Subcutaneous adipose tissue (tissue), 4 donors: Measurements from ENCODE around the gene TNFRSF4. TPM values are rescaled to one million over a fixed set of nuclear protein-coding genes. Genes with fewer than 3 reads are reported as not detected.

ENCODE experiments used
- total RNA-seq, 4 donors: library from RNA; depleted of rRNA; stranded (reverse); fragments of >200 nt; gene quantifications; one replicate each; pipeline ENCODE4 v1.1.0, GENCODE V29; 2016
- TF ChIP-seq, protein P1 (sequence below): fragments of 450-650 bp; IDR thresholded peaks from one replicate; pipeline ENCODE4 v1.5.1; 2016; ENCODE audit warnings: low read depth, mild to moderate bottlenecking, control low read depth, antibody characterized with exemption, moderate library complexity

Gene TNFRSF4
- total RNA-seq, 4 donors from 2014 or later: 0.68 to 4.7 (median 1.6) TPM; not detected in 1

- TF ChIP-seq, protein P1, sequence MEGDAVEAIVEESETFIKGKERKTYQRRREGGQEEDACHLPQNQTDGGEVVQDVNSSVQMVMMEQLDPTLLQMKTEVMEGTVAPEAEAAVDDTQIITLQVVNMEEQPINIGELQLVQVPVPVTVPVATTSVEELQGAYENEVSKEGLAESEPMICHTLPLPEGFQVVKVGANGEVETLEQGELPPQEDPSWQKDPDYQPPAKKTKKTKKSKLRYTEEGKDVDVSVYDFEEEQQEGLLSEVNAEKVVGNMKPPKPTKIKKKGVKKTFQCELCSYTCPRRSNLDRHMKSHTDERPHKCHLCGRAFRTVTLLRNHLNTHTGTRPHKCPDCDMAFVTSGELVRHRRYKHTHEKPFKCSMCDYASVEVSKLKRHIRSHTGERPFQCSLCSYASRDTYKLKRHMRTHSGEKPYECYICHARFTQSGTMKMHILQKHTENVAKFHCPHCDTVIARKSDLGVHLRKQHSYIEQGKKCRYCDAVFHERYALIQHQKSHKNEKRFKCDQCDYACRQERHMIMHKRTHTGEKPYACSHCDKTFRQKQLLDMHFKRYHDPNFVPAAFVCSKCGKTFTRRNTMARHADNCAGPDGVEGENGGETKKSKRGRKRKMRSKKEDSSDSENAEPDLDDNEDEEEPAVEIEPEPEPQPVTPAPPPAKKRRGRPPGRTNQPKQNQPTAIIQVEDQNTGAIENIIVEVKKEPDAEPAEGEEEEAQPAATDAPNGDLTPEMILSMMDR: no peak
These were observed 47.1 kb downstream of the TNFRSF4 start for GRCh38 chr1:1166642-1167397.

- TF ChIP-seq, protein P1: no peak
These were observed 48.0 kb downstream of the TNFRSF4 start for GRCh38 chr1:1165900-1166421.

DNA sequence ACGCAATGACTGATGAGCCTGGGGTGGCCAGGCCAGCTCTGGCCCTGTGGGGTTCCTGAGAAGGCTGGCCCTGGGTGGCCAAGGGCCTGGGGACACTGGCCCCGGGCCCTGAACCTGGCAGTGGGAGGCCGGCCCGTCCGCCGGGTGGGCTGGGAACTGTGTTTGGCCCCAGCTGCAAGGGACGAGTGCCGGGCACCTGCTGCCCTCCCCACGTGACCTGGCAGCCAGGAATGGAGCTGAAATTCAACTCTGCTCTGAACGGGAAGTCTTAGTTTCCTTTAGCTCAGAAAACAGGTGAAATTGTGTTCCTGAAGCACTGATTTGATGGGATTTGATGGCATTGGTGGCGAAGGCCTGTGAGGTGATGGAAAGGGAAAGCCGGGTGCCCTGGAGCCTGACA lies 48.5 kb downstream of the TNFRSF4 start:
- TF ChIP-seq, protein P1: no peak

DNA sequence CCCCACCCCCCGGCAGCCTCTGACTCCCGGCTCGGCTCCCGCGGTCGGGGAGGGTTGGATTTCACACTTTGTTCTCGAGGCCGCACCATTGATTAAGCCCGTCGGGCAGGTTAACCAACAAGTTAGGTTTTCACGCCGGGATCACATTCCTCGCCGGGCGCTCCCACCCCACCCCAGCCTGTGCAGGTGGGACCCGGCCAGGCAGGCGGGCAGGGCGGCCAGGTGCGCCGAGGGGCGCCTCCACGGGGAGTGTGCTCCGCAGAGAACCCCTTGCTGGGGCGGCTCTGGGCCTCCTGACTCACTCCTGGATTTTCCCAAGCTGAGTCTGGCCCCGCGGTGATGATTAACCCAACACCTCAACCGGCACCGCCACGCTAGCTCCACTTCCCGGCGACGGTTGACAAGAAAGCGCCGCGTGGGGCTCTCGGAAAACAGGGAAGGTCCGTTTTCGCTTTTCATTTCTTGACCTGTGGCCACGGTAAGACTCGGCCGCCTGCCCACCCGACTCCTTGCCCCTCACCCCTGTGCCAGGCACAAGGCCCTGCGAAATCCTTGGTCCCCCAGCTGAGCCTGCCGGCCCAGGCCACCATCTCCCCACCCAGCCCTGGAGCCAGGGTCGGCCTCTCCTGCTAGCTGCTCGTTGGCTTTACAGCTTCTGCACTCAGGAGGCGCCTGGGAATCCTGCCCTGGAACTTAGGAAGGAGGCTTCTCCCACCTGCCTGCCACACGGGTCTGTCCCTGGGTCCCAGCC lies 49.1 kb downstream of the TNFRSF4 start:
- TF ChIP-seq, protein P1: no peak

DNA sequence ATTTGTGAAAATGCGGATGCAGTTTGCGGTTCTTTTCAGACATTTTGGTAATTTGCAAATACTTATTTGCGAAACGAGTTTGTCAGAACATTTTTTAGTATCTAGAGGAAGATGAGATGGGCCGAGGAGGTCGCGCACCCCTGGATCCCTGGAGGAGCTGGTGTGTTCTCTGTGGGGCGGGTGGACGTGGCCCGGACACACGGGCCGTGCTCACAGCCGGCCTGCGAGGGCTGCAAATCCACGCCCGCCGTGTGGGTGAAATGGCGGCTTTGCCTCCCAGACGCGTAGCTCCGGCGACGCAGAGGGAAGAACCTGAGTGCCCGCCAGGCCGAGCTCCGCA lies 49.6 kb downstream of the TNFRSF4 start:
- TF ChIP-seq, protein P1: no peak

GRCh38 chr1:1163538-1164070 lies 50.3 kb downstream of the TNFRSF4 start:
- TF ChIP-seq, protein P1: no peak
